22Rv1 (cell line): ENCODE measurements around the gene RBM25.

Experiments used
- CTCF ChIP-seq: fragments of 450-650 bp; IDR thresholded peaks from 2 replicates; pipeline ENCODE4 v1.5.1; 2017; ENCODE audit warnings: mild to moderate bottlenecking
- ZFX ChIP-seq: fragments of 450-650 bp; IDR thresholded peaks from 2 replicates; pipeline ENCODE4 v1.6.1; 2017; ENCODE audit warnings: antibody characterized with exemption, borderline replicate concordance

- TF ChIP-seq CTCF (no peak), ZFX (no peak)
Measured at GRCh38 chr14:73025544-73025943, 32.8 kb upstream of the RBM25 start.
